MCF 10A (cell line): ENCODE data around the gene TMEM9. TPM values are rescaled to one million over a fixed set of nuclear protein-coding genes. Genes with fewer than 3 reads are reported as not detected.

Experiments
- BruUV-seq: library from RNA; stranded (reverse); fragments of 400-500 nt; replicated peaks from 2 replicates; lab custom pipeline; 2021; lab: Mats Ljungman, UMichigan
- CTCF ChIA-PET: fragments of 300-600 bp; sonication (Branson Sonifier 250); formaldehyde crosslinking; extraction: SDS; loops from one replicate; lab custom pipeline; 2021; ENCODE audit warnings: antibody characterized with exemption, inconsistent platforms; lab: Yijun Ruan, JAX
- POLR2A ChIA-PET: fragments of 300-600, 350-650 bp; sonication (Branson Sonifier 250); formaldehyde crosslinking; extraction: SDS; loops from one replicate; lab custom pipeline; 2020; ENCODE audit warnings: antibody characterized with exemption, inconsistent platforms; lab: Yijun Ruan, JAX
- DNase-seq: peaks from one replicate; pipeline ENCODE4 v3.0.0-alpha.2; 2018; ENCODE audit not compliant: unreplicated experiment
- H3K27ac Mint-ChIP-seq: one replicate; pipeline ENCODE4 v1.8.0; 2022; ENCODE audit warnings: mild to moderate bottlenecking, low read depth, mixed read lengths; ENCODE audit not compliant: unreplicated experiment
- H3K27me3 Mint-ChIP-seq: one replicate; pipeline ENCODE4 v1.8.0; 2022; ENCODE audit warnings: mixed read lengths; ENCODE audit not compliant: insufficient read depth, unreplicated experiment
- H3K36me3 Mint-ChIP-seq: one replicate; pipeline ENCODE4 v1.8.0; 2022; ENCODE audit warnings: mild to moderate bottlenecking, moderate library complexity, mixed read lengths; ENCODE audit not compliant: insufficient read depth, unreplicated experiment
- H3K4me1 Mint-ChIP-seq: one replicate; pipeline ENCODE4 v1.8.0; 2022; ENCODE audit warnings: mixed read lengths; ENCODE audit not compliant: insufficient read depth, unreplicated experiment
- H3K4me3 Mint-ChIP-seq: one replicate; pipeline ENCODE4 v1.8.0; 2022; ENCODE audit warnings: mild to moderate bottlenecking, moderate library complexity, mixed read lengths; ENCODE audit not compliant: unreplicated experiment
- H3K9me3 Mint-ChIP-seq: one replicate; pipeline ENCODE4 v1.8.0; 2022; ENCODE audit warnings: mixed read lengths; ENCODE audit not compliant: unreplicated experiment
- intact Hi-C: fragments of 100-400 bp; cut with micrococcal nuclease; formaldehyde crosslinking; loops from 2 replicates; pipeline ENCODE4 v1.14.1; 2022
- total RNA-seq: library from RNA; stranded (reverse); gene quantifications from 2 replicates; pipeline ENCODE4 v1.2.3, GENCODE V29; 2022
- TF ChIP-seq, protein P1 (sequence below): fragments of 200-600 bp; IDR thresholded peaks from one replicate; pipeline ENCODE4 v1.8.0; 2022; ENCODE audit warnings: antibody characterized with exemption, mild to moderate bottlenecking; ENCODE audit not compliant: unreplicated experiment

Gene TMEM9
- total RNA-seq, 1 experiment from 2014 or later: 67.2 TPM

DNA sequence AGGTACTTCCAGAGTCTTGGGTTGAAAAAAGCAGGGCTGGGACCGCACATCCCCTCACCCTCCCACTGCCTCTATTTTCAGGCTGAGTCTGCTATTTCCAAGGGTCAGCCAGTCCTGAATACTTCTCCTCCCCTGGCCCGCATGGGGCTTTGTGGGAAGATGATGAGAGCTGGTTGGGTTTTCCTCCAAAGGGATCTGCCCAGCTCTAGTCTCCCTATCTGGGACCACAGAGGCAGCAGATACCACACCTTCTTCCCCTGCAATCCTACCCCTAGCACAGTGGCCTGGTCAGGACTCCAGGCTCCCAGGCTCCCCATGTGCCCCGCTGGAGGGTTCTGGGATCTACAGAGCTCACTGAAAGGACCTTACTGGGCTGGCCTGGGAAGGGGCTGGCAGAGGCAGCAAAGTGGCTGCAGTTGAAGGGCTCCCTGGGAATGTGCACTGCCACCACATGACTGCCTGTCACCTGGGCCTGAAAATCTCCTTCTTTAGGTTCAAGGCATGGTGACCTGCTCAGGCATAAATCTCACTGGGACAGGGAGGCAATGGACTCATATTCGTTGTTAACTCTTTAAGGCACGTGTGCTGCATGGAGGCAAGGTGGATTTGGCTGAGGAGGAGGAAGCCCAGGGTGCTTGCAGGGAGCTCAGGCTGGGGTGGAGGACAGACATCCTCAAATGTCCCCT is 55.1 kb downstream of the TMEM9 start:
- H3K4me1 Mint-ChIP-seq: no peaks in the 10 kb centered on the region
- TF ChIP-seq, protein P1, sequence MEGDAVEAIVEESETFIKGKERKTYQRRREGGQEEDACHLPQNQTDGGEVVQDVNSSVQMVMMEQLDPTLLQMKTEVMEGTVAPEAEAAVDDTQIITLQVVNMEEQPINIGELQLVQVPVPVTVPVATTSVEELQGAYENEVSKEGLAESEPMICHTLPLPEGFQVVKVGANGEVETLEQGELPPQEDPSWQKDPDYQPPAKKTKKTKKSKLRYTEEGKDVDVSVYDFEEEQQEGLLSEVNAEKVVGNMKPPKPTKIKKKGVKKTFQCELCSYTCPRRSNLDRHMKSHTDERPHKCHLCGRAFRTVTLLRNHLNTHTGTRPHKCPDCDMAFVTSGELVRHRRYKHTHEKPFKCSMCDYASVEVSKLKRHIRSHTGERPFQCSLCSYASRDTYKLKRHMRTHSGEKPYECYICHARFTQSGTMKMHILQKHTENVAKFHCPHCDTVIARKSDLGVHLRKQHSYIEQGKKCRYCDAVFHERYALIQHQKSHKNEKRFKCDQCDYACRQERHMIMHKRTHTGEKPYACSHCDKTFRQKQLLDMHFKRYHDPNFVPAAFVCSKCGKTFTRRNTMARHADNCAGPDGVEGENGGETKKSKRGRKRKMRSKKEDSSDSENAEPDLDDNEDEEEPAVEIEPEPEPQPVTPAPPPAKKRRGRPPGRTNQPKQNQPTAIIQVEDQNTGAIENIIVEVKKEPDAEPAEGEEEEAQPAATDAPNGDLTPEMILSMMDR: no peak
- no peak overlapping the region for H3K4me3 Mint-ChIP-seq
- H3K36me3 Mint-ChIP-seq: peaks cover 4% of the 10 kb centered on the region
- no peak overlapping the region for H3K27ac Mint-ChIP-seq
- ChIA-PET CTCF (interaction anchor here (0.6 to 6.9 kb wide), 6 partner anchors 9 to 36 kb away, joined by 3 to 46 read pairs (median 3); partner anchors contain the start of gene CACNA1S), POLR2A (no interaction called here)
- H3K9me3 Mint-ChIP-seq: no peaks in the 10 kb centered on the region
- H3K27me3 Mint-ChIP-seq: peaks cover 20% of the 10 kb centered on the region
- no TSS peak for BruUV-seq
- intact Hi-C loops: no loop called here
- DNase-seq: no peak

DNA sequence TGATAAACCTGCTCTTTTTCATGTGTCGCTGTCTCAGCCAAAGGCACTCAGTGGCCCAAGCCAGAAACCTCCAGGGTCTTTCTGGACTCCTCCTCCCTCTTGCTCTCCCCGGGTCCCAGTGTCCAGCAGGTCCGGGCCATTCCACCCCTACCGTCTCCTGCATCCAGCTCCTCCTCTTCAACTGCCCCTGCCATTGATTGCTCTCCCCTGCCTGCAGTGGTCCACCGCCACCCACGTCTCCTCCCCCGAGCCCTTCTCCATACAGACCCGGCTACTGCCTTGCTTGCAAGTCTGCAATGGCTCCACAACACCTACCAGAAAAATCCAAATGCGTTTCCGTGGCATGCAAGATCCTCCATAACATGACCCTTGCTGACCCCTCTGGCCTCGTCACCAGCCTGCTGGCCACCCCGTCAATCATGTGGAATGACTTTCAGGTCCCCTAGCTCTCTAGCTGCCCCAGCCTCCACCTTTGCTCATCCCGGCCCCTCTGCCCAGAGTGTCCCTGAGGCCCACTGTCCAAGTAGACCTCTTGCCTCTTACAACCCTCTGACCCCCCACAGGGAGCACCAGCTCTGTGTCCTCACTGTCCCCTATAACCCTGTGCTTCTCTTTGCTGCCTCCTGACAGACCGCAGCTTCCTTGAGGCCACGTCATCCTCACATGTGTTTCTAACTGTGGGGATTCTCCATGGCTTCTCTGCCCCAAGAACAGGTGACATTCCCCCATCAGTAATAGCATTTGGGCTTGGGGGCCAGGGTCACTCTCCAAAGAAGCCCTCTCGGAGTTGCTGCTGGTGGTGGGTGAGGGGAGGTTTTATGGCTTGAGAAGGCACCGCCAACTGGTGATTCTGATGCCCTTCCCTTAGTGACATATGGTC is 57.1 kb downstream of the TMEM9 start:
- Mint-ChIP-seq H3K27me3 (peaks cover 20% of the 10 kb centered on the region), H3K36me3 (peaks cover 4% of the 10 kb centered on the region), H3K9me3 (no peaks in the 10 kb centered on the region), H3K4me3 (no peak overlapping the region), H3K4me1 (no peaks in the 10 kb centered on the region), H3K27ac (no peak overlapping the region)
- DNase-seq: no peak
- intact Hi-C loops: no loop called here
- BruUV-seq: no TSS peak
- TF ChIP-seq, protein P1: no peak
- POLR2A ChIA-PET: interaction anchor here (1.0 to 1.7 kb wide), 3 partner anchors 10 to 134 kb away, joined by 3 to 5 read pairs (median 4); no protein-coding TSS in a partner anchor
- CTCF ChIA-PET: interaction anchor here (0.6 to 6.9 kb wide), 6 partner anchors 12 to 1089 kb away, joined by 3 to 46 read pairs (median 15); partner anchors contain the start of gene CACNA1S

DNA sequence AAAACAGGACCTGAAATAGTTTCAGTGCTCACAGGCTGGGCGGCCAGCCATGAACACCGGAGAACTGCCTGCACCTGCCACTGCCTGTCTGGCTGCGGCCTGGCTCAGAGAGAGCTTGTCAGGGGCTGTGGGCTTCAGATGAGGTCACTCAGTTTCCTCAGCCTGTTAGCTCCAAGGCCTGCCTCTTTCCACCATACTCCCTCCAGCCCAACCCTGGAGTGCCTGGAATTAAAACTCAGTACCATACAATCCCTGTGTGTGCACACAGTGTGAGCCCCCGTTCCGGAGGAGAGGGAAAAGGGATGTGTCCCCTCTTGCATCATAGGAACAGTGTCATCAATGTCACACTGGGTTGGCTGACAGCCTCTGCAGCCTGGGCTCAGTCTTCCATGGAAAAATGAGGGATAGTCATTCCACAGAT is 58.2 kb downstream of the TMEM9 start:
- no peak overlapping the region for H3K4me3 Mint-ChIP-seq
- H3K9me3 Mint-ChIP-seq: no peaks in the 10 kb centered on the region
- DNase-seq: no peak
- peaks cover 20% of the 10 kb centered on the region for H3K27me3 Mint-ChIP-seq
- TF ChIP-seq, protein P1: no peak
- no TSS peak for BruUV-seq
- no peaks in the 10 kb centered on the region for H3K4me1 Mint-ChIP-seq
- ChIA-PET POLR2A (interaction anchor here (1.0 to 1.7 kb wide), 3 partner anchors 9 to 133 kb away, joined by 3 to 5 read pairs (median 4); no protein-coding TSS in a partner anchor), CTCF (interaction anchor here (0.7 to 6.9 kb wide), 5 partner anchors 10 to 299 kb away, joined by 3 to 46 read pairs (median 4); partner anchors contain the start of gene CACNA1S)
- peaks cover 4% of the 10 kb centered on the region for H3K36me3 Mint-ChIP-seq
- intact Hi-C loops: no loop called here
- H3K27ac Mint-ChIP-seq: no peak overlapping the region

DNA sequence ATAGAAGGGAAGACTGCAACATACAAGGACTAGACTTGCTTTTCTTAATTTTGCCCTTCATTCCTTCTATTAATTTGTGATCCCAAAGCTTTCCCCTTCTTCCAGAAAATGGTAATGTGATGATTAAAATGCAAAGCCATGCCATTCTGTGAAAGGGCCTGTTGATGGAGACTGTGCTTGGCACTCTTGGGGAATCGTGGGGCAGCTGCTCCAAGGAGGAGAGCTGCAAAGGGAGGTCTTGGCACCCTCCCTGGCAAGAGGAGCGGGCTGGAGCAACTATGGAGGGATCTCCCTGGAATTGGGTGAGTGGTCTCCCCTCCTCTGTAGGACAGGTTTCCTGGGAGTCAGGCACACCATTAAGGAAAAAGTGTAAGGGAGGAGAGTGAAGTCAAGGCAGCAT is 58.7 kb downstream of the TMEM9 start:
- TF ChIP-seq, protein P1: no peak
- Mint-ChIP-seq H3K27ac (no peak overlapping the region), H3K36me3 (peaks cover 4% of the 10 kb centered on the region), H3K4me1 (no peaks in the 10 kb centered on the region), H3K27me3 (peaks cover 20% of the 10 kb centered on the region), H3K9me3 (no peaks in the 10 kb centered on the region), H3K4me3 (no peak overlapping the region)
- ChIA-PET CTCF (interaction anchor here (0.7 to 6.9 kb wide), 5 partner anchors 10 to 300 kb away, joined by 3 to 46 read pairs (median 4); partner anchors contain the start of gene CACNA1S), POLR2A (interaction anchor here (1.7 kb wide), 1 partner anchor 132 kb away, joined by 4 read pairs; no protein-coding TSS in a partner anchor)
- DNase-seq: no peak
- no TSS peak for BruUV-seq
- intact Hi-C loops: no loop called here
